Activated naive CD8-positive, alpha-beta T cell treated with anti-CD3 and anti-CD28 coated beads, Interleukin-2, amount 10 ng/mL, durations not matched to agents 7 days and 5 days (primary cell): Measurements from ENCODE around the gene FHIT. TPM values are rescaled to one million over a fixed set of nuclear protein-coding genes. Genes with fewer than 3 reads are reported as not detected.
"Not testable (repeated sequence)": the region's sequence is repeated elsewhere in the genome, so short reads cannot be mapped to it uniquely, and the experiment has no call there.

Source experiments
- ATAC-seq: fragments of 150-1000 bp; cut with Tn5 transposase; one replicate; pipeline ENCODE4 v1.10.0; 2021; ENCODE audit warnings: low read depth, moderate library complexity
- POLR2A ChIA-PET: fragments of 350-600 bp; sonication (Branson Sonifier 250); formaldehyde crosslinking; loops from one replicate; lab custom pipeline; 2021; ENCODE audit warnings: antibody characterized with exemption; lab: Charles Lee
- DNase-seq: peaks from one replicate; pipeline ENCODE4 v3.0.0; 2021
- H3K27ac Mint-ChIP-seq: one replicate; pipeline ENCODE4 v1.8.0; 2022; ENCODE audit warnings: mild to moderate bottlenecking, mixed read lengths
- H3K27me3 Mint-ChIP-seq: one replicate; pipeline ENCODE4 v1.8.0; 2022; ENCODE audit warnings: mild to moderate bottlenecking, moderate library complexity, mixed read lengths
- H3K36me3 Mint-ChIP-seq: one replicate; pipeline ENCODE4 v1.8.0; 2021; ENCODE audit warnings: mild to moderate bottlenecking, mixed read lengths
- H3K4me1 Mint-ChIP-seq: one replicate; pipeline ENCODE4 v1.8.0; 2021; ENCODE audit warnings: mixed read lengths
- H3K4me3 Mint-ChIP-seq: one replicate; pipeline ENCODE4 v1.8.0; 2022; ENCODE audit warnings: mild to moderate bottlenecking, moderate library complexity, mixed read lengths
- H3K9me3 Mint-ChIP-seq: one replicate; pipeline ENCODE4 v1.8.0; 2021; ENCODE audit warnings: mixed read lengths
- total RNA-seq, 2 experiments: library from RNA; stranded (reverse); gene quantifications; one replicate each; pipeline ENCODE4 v1.2.3, GENCODE V29; 2021

FHIT gene
- total RNA-seq, 2 experiments from 2014 or later, result 3.7 to 5.8 TPM

DNA sequence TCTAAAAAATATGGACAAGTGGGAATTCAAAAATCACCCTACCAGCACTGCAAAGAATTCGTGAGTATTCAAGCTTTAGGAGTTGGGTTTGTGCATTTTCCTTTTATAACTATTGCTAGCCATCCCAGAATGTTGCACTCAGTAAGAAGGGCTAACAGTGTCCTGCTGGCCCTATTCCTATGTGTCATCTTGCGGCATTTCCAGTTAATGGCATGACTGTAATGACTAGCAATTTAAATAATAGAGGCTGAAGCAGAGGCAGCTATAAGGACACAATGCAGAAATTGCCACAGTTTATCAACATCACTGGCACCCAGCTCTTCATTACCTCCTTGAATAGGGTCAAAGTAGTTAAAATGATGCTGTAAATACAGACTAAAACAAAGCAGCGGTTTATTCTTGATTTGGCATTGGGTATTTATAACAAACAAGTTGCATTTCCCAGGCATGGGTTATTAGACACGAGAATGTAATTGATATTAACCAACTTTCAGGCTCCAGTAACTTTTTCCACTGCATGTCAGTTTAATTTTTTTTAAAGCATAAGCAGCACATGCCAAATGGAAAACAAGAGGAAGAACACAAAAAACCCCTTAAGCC, 177.6 kb downstream of the FHIT start:
- POLR2A ChIA-PET, result no interaction called here
- no peak for ATAC-seq

DNA sequence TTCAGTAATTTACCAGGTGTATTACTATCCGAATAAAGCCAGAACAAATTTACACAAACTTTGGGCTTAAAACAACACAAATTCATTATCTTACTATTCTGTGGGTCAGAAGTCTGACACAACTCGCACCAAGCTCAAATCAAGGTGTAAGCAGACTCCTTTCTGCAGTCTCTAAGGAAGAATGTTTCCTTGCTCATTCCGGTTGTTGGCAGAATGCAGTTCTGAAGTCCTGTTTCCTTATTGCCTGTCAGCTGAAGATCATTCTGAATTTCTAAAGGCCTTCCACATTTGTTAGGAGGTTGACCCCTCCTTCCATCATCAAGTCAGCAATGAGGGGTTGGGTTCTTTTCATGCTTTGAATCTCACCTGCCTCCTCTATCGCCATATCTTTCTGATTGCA, 183.2 kb downstream of the FHIT start:
- H3K27me3 Mint-ChIP-seq, result no peaks in the 10 kb centered on the region

More for the DNA sequence above, 177.6 kb downstream of the FHIT start:
- Mint-ChIP-seq H3K27me3 (no peaks in the 10 kb centered on the region), H3K36me3 (peaks cover 2% of the 10 kb centered on the region), H3K9me3 (no peaks in the 10 kb centered on the region), H3K27ac (no peak overlapping the region), H3K4me1 (no peaks in the 10 kb centered on the region), H3K4me3 (no peak overlapping the region)
- no peak for DNase-seq

GRCh38 chr3:61066800-61067199, 184.5 kb downstream of the FHIT start:
- H3K9me3 Mint-ChIP-seq, result peaks cover 2% of the 10 kb centered on the region
- no peaks in the 10 kb centered on the region for H3K27me3 Mint-ChIP-seq
- H3K4me1 Mint-ChIP-seq, result no peaks in the 10 kb centered on the region
- POLR2A ChIA-PET, result no interaction called here
- H3K36me3 Mint-ChIP-seq, result peaks cover 5% of the 10 kb centered on the region
- H3K27ac Mint-ChIP-seq, result no peak overlapping the region
- no peak overlapping the region for H3K4me3 Mint-ChIP-seq
- ATAC-seq (no peak), DNase-seq (no peak)

More for the DNA sequence above, 183.2 kb downstream of the FHIT start:
- Mint-ChIP-seq H3K9me3 (peaks cover 2% of the 10 kb centered on the region), H3K4me1 (no peaks in the 10 kb centered on the region), H3K4me3 (no peak overlapping the region), H3K36me3 (peaks cover 5% of the 10 kb centered on the region), H3K27ac (no peak overlapping the region)
- POLR2A ChIA-PET, result no interaction called here
- DNase-seq (no peak), ATAC-seq (no peak)

- H3K4me1 Mint-ChIP-seq, H3K9me3 Mint-ChIP-seq, H3K27ac Mint-ChIP-seq, POLR2A ChIA-PET, H3K4me3 Mint-ChIP-seq, H3K27me3 Mint-ChIP-seq, H3K36me3 Mint-ChIP-seq, ATAC-seq, DNase-seq: not testable (repeated sequence)
These were observed 185.0 kb downstream of the FHIT start for GRCh38 chr3:61066222-61066621.

DNA sequence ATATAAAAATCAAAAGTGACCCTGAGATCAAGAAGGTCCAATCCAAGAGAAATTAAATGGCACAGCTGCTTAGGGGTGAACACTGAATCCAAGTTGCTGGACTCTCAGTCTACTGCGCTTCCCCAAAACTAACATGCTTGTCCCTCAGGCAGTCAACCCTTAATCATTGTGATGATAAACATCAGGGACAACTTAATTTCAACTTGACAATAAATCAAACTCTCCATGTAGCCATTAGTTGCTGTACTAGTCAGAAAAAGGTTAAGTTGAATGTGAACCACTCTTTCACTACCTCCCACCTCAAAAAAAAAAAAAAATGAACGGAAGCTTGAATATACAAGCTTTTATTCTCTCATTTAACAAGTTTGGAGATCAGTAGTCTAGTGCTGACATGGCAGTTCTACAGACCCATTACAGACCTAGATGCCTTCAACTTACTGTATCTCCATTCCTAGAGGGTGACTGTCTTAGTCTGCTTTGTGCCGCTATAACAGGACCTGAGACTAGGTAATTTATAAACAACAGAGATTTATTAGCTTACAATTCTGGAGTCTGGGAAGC, 185.7 kb downstream of the FHIT start:
- DNase-seq (no peak), ATAC-seq (no peak)
- H3K4me1 Mint-ChIP-seq, result no peaks in the 10 kb centered on the region
- peaks cover 5% of the 10 kb centered on the region for H3K36me3 Mint-ChIP-seq
- no peak overlapping the region for H3K27ac Mint-ChIP-seq
- H3K9me3 Mint-ChIP-seq, result peaks cover 2% of the 10 kb centered on the region
- no peaks in the 10 kb centered on the region for H3K27me3 Mint-ChIP-seq
- POLR2A ChIA-PET, result no interaction called here
- H3K4me3 Mint-ChIP-seq, result no peak overlapping the region

- H3K4me1 Mint-ChIP-seq, result no peaks in the 10 kb centered on the region
- ATAC-seq (no peak), DNase-seq (no peak)
- no peaks in the 10 kb centered on the region for H3K36me3 Mint-ChIP-seq
- no peak overlapping the region for H3K27ac Mint-ChIP-seq
- POLR2A ChIA-PET, result no interaction called here
- peaks cover 2% of the 10 kb centered on the region for H3K9me3 Mint-ChIP-seq
- H3K27me3 Mint-ChIP-seq, result no peaks in the 10 kb centered on the region
- H3K4me3 Mint-ChIP-seq, result no peak overlapping the region
These were observed 190.0 kb downstream of the FHIT start for GRCh38 chr3:61061092-61061723.

GRCh38 chr3:61060411-61060861, 190.8 kb downstream of the FHIT start:
- no peak overlapping the region for H3K27ac Mint-ChIP-seq
- no peak for DNase-seq
- POLR2A ChIA-PET, result no interaction called here
- no peaks in the 10 kb centered on the region for H3K4me1 Mint-ChIP-seq
- ATAC-seq, result no peak
- H3K4me3 Mint-ChIP-seq, result no peak overlapping the region
- H3K27me3 Mint-ChIP-seq, result no peaks in the 10 kb centered on the region
- H3K9me3 Mint-ChIP-seq, result peaks cover 2% of the 10 kb centered on the region
- no peaks in the 10 kb centered on the region for H3K36me3 Mint-ChIP-seq

GRCh38 chr3:61058836-61059235, 192.4 kb downstream of the FHIT start:
- no peak for ATAC-seq
- DNase-seq, result no peak
- H3K4me1 Mint-ChIP-seq, result no peaks in the 10 kb centered on the region
- peaks cover under 1% of the 10 kb centered on the region for H3K9me3 Mint-ChIP-seq
- no peaks in the 10 kb centered on the region for H3K27me3 Mint-ChIP-seq
- POLR2A ChIA-PET, result no interaction called here
- no peaks in the 10 kb centered on the region for H3K36me3 Mint-ChIP-seq
- no peak overlapping the region for H3K27ac Mint-ChIP-seq
- no peak overlapping the region for H3K4me3 Mint-ChIP-seq

GRCh38 chr3:61057464-61057863, 193.8 kb downstream of the FHIT start:
- POLR2A ChIA-PET, result no interaction called here
- Mint-ChIP-seq H3K9me3 (no peaks in the 10 kb centered on the region), H3K4me1 (no peaks in the 10 kb centered on the region), H3K36me3 (no peaks in the 10 kb centered on the region), H3K4me3 (no peak overlapping the region), H3K27ac (no peak overlapping the region), H3K27me3 (no peaks in the 10 kb centered on the region)
- DNase-seq (no peak), ATAC-seq (no peak)

DNA sequence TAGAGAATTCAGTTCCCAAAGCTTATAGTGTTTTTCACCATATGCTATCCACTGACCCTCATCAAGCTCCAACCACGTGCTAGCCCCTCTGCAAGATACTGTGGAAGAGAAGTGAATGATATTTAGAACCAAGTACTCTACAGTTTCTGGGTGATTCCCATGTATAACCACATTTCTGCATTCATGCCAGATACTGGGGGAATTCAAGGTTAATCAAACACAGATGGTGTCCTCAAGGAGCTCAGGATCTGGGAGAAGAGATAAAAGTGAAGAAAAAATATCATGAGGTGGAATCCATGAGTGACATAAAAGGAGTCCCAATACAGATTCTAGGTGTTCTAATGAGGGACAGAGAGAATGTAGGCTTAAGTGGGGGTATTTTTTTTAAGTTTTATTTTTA, 195.8 kb downstream of the FHIT start:
- no peaks in the 10 kb centered on the region for H3K27me3 Mint-ChIP-seq
- no peak overlapping the region for H3K4me3 Mint-ChIP-seq
- no peaks in the 10 kb centered on the region for H3K4me1 Mint-ChIP-seq
- ATAC-seq, result no peak
- no peak for DNase-seq
- no peaks in the 10 kb centered on the region for H3K36me3 Mint-ChIP-seq
- no peak overlapping the region for H3K27ac Mint-ChIP-seq
- POLR2A ChIA-PET, result no interaction called here
- H3K9me3 Mint-ChIP-seq, result no peaks in the 10 kb centered on the region

GRCh38 chr3:61053781-61054496, 197.3 kb downstream of the FHIT start:
- POLR2A ChIA-PET, result no interaction called here
- no peaks in the 10 kb centered on the region for H3K27me3 Mint-ChIP-seq
- H3K9me3 Mint-ChIP-seq, result no peaks in the 10 kb centered on the region
- no peaks in the 10 kb centered on the region for H3K4me1 Mint-ChIP-seq
- ATAC-seq (no peak), DNase-seq (no peak)
- no peak overlapping the region for H3K27ac Mint-ChIP-seq
- no peak overlapping the region for H3K4me3 Mint-ChIP-seq
- no peaks in the 10 kb centered on the region for H3K36me3 Mint-ChIP-seq

DNA sequence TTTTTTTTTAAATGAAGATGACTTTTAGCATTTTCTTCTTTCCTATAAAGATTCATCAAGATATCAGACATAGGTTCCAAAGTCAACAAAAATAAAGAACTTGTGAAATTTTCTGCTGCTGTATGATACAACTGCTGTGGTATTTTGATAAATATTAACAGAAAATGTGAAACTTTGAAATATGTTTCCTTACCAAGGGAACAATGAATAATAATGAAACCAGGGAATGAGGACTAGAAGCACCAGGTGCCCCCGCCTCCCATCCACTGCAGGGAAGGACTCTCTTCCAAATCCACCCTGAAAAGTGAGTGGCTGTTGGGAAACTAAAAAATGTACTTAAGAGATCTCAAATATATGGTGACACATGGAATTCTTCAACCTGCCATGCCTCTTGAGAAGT, 198.4 kb downstream of the FHIT start:
- Mint-ChIP-seq H3K4me3 (no peak overlapping the region), H3K36me3 (no peaks in the 10 kb centered on the region), H3K9me3 (no peaks in the 10 kb centered on the region), H3K27me3 (no peaks in the 10 kb centered on the region), H3K4me1 (no peaks in the 10 kb centered on the region), H3K27ac (no peak overlapping the region)
- DNase-seq, result no peak
- POLR2A ChIA-PET, result no interaction called here
- ATAC-seq, result no peak

DNA sequence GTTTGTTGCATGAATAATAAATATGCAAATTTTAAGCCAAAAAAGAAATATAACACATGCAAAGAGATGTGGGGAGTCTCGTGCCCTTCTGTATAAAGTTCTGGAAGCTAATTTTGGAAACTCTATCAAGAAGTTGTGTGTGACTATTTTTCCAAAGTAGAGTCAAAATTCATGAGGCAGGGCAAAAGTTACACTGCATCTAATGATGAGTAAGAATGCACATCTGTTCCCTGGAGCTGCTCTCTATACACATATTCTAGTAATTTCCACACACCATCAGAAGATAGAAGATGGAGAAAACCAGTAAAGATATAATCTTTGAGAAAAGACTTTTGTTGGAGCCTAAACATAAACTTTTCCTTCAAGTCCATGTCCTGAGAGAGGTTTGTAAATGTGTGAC, 199.6 kb downstream of the FHIT start:
- POLR2A ChIA-PET, result no interaction called here
- no peaks in the 10 kb centered on the region for H3K4me1 Mint-ChIP-seq
- no peak for ATAC-seq
- H3K9me3 Mint-ChIP-seq, result peaks cover 4% of the 10 kb centered on the region
- no peak for DNase-seq
- H3K4me3 Mint-ChIP-seq, result no peak overlapping the region
- no peak overlapping the region for H3K27ac Mint-ChIP-seq
- no peaks in the 10 kb centered on the region for H3K27me3 Mint-ChIP-seq
- H3K36me3 Mint-ChIP-seq, result no peaks in the 10 kb centered on the region

- H3K27me3 Mint-ChIP-seq, H3K9me3 Mint-ChIP-seq, DNase-seq, ATAC-seq, H3K27ac Mint-ChIP-seq, POLR2A ChIA-PET, H3K36me3 Mint-ChIP-seq, H3K4me1 Mint-ChIP-seq, H3K4me3 Mint-ChIP-seq: not testable (repeated sequence)
These were observed 206.1 kb downstream of the FHIT start for GRCh38 chr3:61045169-61045568.
